ENCODE measurements around the gene FNDC1.

GRCh38 chr6:159267165-159267564 is 98.0 kb downstream of the FNDC1 start:
- TF ChIP-seq CTCF (conservative IDR thresholded peaks at IDR 0.05 in 1 of 2, IDR thresholded peaks at IDR 0.05 in 1 of 2; ENCODE audit: low read depth in 1 of 2, low read length in 2 of 2) (no peak), EZH2 (IDR thresholded peaks at IDR 0.05; ENCODE audit: low read length, missing control alignments) (no peak)
